Fibroblast of skin of left quadriceps (primary cell): ENCODE results near the gene SLC4A1.
"Not testable (repeated sequence)": the region's sequence is repeated elsewhere in the genome, so short reads cannot be mapped to it uniquely, and the experiment has no call there.

Experiments used
- DNase-seq, 2 experiments: peaks; one replicate each; pipeline ENCODE4 v3.0.0-alpha.2; 2013; ENCODE audit warnings: low read depth in 2 of 2

Gene SLC4A1

DNA sequence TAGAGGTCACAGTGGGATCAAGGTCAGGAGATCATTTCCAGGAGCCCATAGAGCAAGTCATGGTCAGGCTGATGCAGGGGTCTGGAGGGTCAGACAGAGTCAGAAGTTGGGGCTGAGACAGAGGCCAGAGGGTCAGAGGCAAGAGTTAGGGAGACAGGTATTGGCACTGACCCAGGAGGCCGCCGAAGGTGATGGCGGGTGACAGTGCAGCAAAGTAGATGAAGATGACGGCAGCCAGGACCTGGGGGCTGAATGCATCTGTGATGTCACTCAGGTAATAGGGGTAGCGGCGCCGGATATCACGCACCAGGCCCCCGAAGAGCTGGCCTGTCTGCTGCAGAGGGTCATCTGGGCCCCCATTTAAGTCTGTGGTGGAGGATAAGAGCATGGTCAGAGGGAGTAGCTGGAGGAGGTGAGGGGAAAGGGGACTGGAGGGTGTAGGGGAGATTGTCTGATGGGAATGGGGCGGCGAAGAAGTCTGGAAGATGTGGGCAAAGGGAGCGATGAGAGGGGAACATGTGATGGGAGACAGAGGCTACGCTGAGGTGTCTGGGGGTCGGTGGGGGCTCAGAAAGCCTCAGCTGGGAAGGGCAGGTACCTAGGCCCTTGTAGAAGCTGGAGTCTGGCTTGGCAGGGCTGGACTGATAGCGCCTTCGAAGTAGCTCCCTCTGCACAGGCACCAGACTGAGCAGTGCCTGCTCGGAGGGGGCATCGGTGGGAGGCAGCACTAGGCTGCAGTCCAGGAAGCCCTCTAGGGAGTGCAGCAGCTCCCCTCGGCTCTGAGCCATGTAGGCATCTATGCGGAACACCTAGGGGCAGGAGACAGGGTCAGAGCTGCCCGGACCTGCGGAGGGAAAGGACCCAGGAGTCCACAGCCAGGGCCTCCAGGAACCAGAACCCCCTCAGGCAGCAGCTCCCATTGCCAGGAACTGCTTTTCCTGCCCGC, 9.8 kb downstream of the SLC4A1 start:
- DNase-seq, result no peak

DNA sequence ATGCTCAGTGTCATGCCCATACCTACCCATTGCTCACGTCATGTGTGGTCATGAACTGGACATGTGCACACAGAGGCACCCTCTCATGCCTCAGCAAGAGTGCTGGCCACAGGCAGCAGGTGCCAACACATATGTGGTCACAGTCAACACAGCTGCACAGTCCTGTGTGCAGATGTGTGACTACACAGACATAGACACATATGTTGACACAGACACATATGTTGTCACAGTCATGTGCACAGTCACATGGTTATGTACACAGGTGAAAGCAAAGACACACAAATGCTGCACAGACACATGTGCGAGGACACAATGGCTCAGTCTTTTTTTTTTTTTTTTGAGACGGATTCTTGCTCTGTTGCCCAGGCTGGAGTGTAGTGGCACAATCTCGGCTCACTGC, 11.3 kb downstream of the SLC4A1 start:
- no peak for DNase-seq

GRCh38 chr17:44255915-44256314, 12.0 kb downstream of the SLC4A1 start:
- DNase-seq, result no peak

DNA sequence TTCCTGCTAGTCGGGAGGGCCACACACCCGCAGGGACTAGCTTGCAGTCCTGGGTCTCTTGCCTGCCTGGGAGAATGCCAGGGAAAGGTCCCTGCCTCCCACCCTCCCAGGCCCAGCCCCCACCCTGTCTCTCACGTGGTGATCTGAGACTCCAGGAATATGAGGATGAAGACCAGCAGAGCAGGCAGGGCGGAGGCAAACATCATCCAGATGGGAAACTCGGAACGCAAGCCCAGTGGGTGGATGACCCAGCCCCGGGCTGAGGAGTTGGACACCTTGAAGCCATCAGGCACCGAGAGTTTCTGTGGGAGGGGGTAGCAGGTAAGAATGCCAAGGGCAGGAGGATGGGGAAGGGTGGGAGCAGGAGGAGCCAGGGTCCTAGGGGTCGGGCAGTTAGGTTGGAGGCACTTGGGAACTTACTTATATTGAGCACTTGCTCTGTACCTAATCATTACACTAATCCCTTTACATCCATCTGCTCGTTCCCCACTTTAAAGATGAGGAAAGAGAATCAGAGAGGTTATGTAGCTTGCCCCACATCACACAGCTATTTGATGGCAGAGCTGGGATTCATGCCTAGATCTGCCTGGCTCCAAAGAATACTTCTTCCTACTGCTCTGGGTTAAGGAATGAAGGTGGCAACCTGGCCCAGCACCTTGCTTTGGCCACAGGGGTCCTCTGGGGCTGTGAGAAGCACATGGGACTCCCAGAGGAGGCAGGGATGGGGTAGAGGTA, 13.4 kb downstream of the SLC4A1 start:
- DNase-seq, result no peak

DNA sequence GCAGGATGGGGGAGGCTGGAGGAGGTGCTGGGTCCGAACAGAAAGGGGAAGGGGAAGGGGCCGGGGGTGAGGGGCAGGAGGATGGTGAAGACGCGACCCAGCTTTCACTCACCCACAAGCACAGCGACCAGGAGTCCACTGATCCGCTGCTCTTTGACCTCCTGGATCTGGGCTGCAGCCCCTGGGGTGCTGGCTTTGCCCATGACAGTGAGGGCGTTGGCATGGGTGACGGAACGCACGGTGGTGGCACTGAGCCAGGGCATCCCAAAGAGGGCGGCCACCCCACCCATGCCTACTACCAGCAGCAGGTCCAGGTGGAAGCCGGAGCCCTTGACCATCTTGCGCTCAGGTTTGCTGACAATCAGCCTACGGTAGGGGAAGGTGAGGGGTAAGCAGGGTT, 14.9 kb downstream of the SLC4A1 start:
- no peak for DNase-seq

- DNase-seq, result no peak
These were observed 16.9 kb downstream of the SLC4A1 start for GRCh38 chr17:44251062-44251461.

- no peak for DNase-seq
These were observed 18.3 kb downstream of the SLC4A1 start for GRCh38 chr17:44249501-44250246.

DNA sequence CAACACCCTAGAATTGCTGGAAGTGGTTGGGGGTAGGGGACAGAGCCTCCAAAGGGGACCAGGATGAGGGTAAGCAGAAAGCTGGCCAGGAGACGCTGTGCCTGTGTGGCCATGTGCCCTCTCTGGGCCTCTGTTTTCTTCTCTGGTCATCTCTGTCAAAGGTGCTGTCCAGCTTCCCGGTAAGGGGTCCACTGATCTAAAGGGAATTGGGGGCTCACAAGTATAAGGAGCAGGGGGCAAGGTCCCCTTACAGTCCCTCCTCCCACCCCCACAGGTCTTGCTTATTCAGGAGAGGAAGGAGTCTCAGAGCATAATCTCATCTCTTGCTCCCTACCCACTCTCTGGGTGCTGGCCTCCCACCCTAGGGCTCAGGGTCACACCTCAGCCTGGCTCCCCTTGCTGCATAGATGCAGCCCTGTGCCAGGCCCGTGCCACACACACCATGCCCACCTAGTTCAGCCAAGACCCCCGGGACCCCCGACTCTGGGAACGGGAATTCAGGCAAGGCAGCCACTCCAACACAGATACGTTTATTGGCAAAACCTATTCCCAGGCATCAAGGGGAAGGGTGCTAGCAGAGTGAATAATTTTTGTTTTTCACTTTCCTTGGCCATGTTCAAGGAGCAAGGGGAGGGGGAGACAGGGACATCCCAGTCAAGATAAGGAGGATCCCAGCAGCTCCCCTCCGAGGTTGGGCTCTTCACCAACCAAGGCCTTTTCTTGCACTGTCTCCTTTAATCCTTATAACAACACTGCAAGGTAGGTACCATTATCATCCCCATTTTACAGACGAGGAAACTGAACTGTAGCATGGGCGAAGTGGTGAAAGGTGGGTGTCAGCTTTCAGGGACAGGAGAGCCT, 19.8 kb downstream of the SLC4A1 start:
- DNase-seq, result no peak

DNA sequence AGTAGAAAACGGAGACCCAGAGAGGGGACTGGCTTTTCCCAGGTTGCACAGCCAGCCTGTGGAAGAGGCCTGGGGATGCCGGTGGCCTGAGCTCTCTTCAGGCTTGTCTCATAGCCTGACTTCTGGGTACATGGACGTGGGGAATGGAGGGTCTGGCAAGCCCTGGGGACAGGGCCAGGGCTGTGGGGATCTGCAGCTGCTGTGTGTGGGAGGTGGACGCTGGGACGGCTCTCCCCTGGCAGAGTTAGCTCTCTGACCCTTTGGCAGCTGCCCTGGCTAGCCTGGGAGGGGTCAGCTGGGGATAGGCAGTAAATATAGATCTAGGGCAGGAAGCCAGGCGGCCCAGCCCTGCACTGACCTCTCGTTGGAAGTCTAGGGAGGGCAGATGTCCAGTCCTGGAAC, 20.5 kb downstream of the SLC4A1 start:
- no peak for DNase-seq

DNA sequence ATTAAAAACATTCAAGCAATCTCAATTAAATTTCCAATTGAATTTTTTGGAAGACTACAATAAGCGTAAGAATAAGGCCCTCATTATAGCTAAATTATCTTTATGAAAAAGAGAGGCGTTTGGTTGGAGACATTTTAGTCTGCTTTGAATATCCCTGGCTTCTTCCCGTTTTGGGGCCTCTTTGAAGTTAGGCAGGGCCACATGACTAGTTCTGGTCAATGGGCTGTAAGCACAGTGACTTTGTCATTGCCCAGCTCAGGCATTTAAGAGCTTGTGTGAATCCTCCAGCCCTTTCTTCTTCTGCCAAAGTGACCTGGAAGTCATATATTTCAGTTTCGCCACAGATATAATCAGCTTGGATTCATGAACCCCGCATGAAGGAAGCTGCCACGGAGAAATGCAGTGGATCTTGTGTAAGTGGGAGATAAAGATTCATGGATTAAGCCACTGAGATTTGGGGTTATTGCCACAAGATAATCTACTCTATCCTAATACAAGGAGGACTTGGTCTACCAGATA, 26.8 kb downstream of the SLC4A1 start:
- no peak for DNase-seq

DNA sequence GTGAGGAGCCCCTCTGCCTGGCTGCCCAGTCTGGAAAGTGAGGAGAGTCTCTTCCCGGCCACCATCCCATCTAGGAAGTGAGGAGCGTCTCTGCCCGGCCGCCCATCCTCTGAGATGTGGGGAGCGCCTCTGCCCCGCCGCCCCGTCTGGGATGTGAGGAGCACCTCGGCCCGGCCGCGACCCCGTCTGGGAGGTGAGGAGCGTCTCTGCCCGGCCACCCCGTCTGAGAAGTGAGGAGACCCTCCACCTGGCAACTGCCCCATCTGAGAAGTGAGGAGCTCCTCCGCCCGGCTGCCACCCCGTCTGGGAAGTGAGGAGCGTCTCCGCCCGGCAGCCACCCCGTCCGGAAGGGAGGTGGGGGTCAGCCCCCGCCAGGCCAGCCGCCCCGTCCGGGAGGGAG, 30.0 kb downstream of the SLC4A1 start:
- DNase-seq, result not testable (repeated sequence)

- no peak for DNase-seq
These were observed 31.4 kb downstream of the SLC4A1 start for GRCh38 chr17:44236444-44236991.

DNA sequence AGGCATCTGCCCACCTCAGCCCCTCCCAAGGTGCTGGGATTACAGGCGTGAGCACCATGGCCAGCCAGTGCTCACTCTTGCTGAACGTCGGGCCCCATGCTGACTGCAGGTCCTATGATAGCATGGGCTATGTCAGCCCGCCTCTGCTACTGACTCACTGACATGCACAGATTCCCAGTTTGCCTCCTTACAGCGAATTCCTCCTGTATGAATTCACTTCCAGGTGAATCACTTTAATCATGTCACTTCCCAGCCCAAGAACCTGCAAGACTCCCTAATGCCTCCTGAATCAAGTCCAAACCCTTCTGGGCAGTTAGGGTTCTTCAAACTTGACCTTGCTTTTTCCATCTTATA, 32.4 kb downstream of the SLC4A1 start:
- DNase-seq, result no peak

DNA sequence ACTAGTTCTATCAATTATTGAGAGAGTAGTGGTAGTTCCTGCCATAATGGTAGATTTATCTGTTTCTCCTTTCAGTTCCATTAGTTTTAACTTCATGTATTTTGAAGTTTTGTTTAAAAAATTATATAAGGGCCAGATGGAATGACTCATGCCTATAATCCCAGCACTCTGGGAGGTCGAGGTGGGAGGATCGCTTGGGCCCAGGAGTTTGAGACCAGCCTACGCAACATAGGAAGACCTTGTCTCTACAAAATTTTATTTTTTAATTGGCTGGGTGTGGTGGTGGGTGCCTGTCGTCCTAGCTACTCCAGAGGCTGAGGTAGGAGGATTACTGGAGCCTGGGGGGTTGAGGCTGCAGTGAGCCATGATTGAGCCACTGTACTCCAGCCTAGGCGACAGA, 34.4 kb downstream of the SLC4A1 start:
- DNase-seq, result no peak

- DNase-seq, result no peak
These were observed 35.9 kb downstream of the SLC4A1 start for GRCh38 chr17:44232061-44232460.

- no peak for DNase-seq
These were observed 37.8 kb downstream of the SLC4A1 start for GRCh38 chr17:44230140-44230539.

GRCh38 chr17:44229090-44229489, 38.8 kb downstream of the SLC4A1 start:
- DNase-seq, result no peak

- DNase-seq, result no peak
These were observed 44.3 kb downstream of the SLC4A1 start for GRCh38 chr17:44223541-44224071.

- DNase-seq, result no peak
These were observed 45.6 kb downstream of the SLC4A1 start for GRCh38 chr17:44222112-44222869.

- no peak for DNase-seq
These were observed 46.1 kb downstream of the SLC4A1 start for GRCh38 chr17:44221862-44222111.
